GM13976 (cell line): Measurements from ENCODE around the gene ADAP2.

Source experiments
- DNase-seq: peaks from one replicate; pipeline ENCODE4 v3.0.0; 2012; ENCODE audit warnings: low spot score
- CTCF ChIP-seq: IDR thresholded peaks from 2 replicates; pipeline ENCODE4 v1.5.1; 2012; ENCODE audit warnings: borderline replicate concordance, mild to moderate bottlenecking; ENCODE audit not compliant: insufficient read depth; ENCODE audit errors: extremely low read depth, missing control alignments, control extremely low read depth
- in situ Hi-C: fragments of 300-500 bp; cut with MboI; formaldehyde crosslinking; loops from one replicate; pipeline ENCODE4 v1.12.0; 2022; ENCODE audit warnings: low sequenced_read_pairs, mixed read lengths, inconsistent platforms; ENCODE audit not compliant: unreplicated experiment

The ADAP2 gene

GRCh38 chr17:31004160-31004559 is 82.4 kb downstream of the ADAP2 start:
- in situ Hi-C loops: loop anchor here (25.0 kb wide), 1 partner anchor 358 kb away; no protein-coding TSS in a partner anchor

DNA sequence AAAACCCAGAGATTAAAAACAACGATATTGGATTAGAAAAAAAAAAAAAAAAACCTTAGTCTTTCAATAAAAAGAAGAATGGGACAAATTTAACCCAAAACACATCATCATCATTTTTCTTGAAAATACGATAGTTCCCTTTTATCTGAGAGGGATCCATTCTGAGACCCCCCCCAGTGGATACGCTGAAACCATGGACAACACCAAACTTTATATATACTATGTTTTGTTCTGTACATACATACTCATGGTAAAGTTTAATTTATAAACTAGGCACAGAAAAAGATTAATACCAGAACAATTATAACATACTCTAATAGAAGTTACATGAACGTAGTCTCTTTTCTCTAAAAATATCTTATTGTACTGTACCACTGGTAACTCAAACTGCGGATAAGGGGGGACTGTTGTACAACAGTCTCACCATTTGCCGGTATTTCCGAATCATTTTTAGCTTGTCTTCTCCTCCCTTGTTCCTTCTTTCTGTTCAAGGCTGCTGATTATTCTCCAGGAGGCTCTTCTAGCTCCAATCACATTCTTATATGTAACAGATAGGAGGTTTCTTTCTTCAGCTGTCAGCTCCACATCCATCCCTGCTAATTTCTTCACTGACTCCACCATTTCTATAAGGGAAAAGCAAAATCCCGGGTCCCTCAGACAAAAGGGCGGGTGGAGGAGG is 86.1 kb downstream of the ADAP2 start:
- in situ Hi-C loops: loop anchor here (25.0 kb wide), 1 partner anchor 354 kb away; no protein-coding TSS in a partner anchor
- no peak for TF ChIP-seq CTCF
- DNase-seq: no peak

More at GRCh38 chr17:31004160-31004559, 82.4 kb downstream of the ADAP2 start:
- no peak for TF ChIP-seq CTCF
- no peak for DNase-seq

DNA sequence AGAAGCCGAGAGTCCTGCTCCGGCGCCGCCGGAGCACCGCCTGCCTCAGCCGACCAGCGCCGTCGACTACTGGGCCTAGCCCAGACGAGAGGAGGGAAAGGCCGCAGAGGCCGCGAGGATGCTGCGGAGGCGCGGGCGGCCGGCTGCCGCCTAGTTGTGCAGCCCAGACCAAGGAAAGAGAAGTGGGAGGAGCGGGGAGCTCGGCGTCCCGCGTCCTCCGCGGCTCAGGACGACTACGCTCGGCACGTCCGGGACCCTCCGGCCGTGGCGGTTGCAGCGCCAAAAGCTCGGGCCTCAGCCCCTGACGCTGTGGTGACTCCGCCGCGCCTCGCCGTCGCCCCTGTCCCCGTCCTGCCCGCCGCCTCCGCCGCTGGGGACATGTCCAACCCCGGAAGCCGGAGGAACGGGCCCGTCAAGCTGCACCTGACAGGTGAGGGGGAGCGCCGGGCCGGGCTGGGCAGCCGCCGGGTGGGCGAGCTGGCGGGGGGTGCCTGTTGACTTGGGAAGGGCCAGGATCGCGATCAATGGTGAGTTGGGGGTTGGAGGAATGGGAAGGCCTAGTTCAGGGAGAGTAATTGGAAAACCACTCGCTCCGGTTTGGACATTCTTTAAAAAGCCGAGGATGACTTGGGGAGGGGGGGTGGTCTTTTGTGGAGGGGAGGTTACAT is 86.8 kb downstream of the ADAP2 start:
- in situ Hi-C loops: loop anchor here (25.0 kb wide), 1 partner anchor 354 kb away; no protein-coding TSS in a partner anchor
- peak; percentile 78 for DNase-seq
- no peak for TF ChIP-seq CTCF
